PC-9 (cell line): ENCODE results near the gene PPP1R15B.

Experiments
- CTCF ChIP-seq: fragments of 200-600 bp; sonication (generic); conservative IDR thresholded peaks from 2 replicates; pipeline ENCODE4 v1.6.1; 2017; ENCODE audit warnings: mixed run types, antibody characterized with exemption, mild to moderate bottlenecking, moderate library complexity
- EZH2 ChIP-seq: fragments of 200-600 bp; sonication (generic); IDR thresholded peaks from 2 replicates; pipeline ENCODE4 v1.8.0; 2017; ENCODE audit warnings: antibody characterized with exemption, low read depth

GRCh38 chr1:204447736-204448135, 36.1 kb upstream of the PPP1R15B start:
- TF ChIP-seq EZH2 (no peak), CTCF (no peak)
